ENCODE results near the gene RPN2.

GRCh38 chr20:37251825-37252477 lies 72.8 kb downstream of the RPN2 start:
- TF ChIP-seq, protein P1, sequence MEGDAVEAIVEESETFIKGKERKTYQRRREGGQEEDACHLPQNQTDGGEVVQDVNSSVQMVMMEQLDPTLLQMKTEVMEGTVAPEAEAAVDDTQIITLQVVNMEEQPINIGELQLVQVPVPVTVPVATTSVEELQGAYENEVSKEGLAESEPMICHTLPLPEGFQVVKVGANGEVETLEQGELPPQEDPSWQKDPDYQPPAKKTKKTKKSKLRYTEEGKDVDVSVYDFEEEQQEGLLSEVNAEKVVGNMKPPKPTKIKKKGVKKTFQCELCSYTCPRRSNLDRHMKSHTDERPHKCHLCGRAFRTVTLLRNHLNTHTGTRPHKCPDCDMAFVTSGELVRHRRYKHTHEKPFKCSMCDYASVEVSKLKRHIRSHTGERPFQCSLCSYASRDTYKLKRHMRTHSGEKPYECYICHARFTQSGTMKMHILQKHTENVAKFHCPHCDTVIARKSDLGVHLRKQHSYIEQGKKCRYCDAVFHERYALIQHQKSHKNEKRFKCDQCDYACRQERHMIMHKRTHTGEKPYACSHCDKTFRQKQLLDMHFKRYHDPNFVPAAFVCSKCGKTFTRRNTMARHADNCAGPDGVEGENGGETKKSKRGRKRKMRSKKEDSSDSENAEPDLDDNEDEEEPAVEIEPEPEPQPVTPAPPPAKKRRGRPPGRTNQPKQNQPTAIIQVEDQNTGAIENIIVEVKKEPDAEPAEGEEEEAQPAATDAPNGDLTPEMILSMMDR (CRISPR knock-in tag; IDR thresholded peaks at IDR 0.05): no peak
- TF ChIP-seq POLR2AphosphoS5 (IDR thresholded peaks at IDR 0.05; ENCODE audit: low read depth, low read length): no peak
- no peak for TF ChIP-seq CEBPG (CRISPR knock-in tag; IDR thresholded peaks at IDR 0.05)
- TF ChIP-seq SIN3A (IDR thresholded peaks at IDR 0.05; ENCODE audit: borderline replicate concordance, low read depth, low read length): no peak
- TF ChIP-seq FOXP1 (IDR thresholded peaks at IDR 0.05): no peak
- TF ChIP-seq FOXP1 (CRISPR knock-in tag; IDR thresholded peaks at IDR 0.05): no peak
- TF ChIP-seq CCAR2 (optimal IDR thresholded peaks at IDR 0.05; ENCODE audit: low read depth, low read length): no peak
- no peak for TF ChIP-seq ZNF235 (CRISPR knock-in tag; IDR thresholded peaks at IDR 0.05; ENCODE audit: borderline replicate concordance)

Data from HepG2 (cell line).